Measurements from ENCODE around the gene ARL15. TPM values are rescaled to one million over a fixed set of nuclear protein-coding genes. Genes with fewer than 3 reads are reported as not detected.

The ARL15 gene
- total and polyA plus RNA-seq, 9 of the 15 experiments (the other 6 are each of a cell fraction or from before 2014, with no cell fraction given) = 18.5 to 80.4 (median 57.0) TPM

DNA sequence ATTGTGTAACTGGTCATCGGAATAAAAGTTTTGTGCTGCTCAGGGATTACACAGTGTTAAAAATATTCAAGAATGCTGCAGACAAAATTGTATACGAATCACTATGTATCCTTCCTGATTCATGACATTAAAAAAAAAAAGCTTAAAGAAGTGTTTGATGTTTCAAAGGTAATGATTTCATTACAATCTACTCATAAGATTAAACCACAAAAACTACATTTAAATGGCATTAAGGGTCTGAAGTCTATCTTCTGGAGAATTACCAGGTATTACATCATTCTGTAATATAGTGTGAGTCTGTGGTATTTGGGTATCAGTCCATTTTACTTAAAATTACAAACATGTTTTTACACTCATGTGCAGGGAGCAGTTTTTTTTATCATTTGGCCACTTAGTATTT, 425.5 kb downstream of the ARL15 start:
- ATAC-seq = no peak
- WGBS (ENCODE audit: insufficient coverage, low coverage, missing lambda C conversion rate) = 84% methylated on average over 2 of the region's 2 CpGs
- TF ChIP-seq ZNF316 (IDR thresholded peaks at IDR 0.05) (no peak), FOXP1 (CRISPR knock-in tag; IDR thresholded peaks at IDR 0.05) (no peak), MYC (IDR thresholded peaks at IDR 0.05; ENCODE audit: low read depth, low read length) (no peak), MYC (CRISPR knock-in tag; IDR thresholded peaks at IDR 0.05; ENCODE audit: borderline replicate concordance, low read depth) (no peak), ZNF707 (CRISPR knock-in tag; conservative IDR thresholded peaks at IDR 0.05) (no peak), TRIM24 (IDR thresholded peaks at IDR 0.05) (peak; percentile 42 to 74; a peak in 3 of 4 replicates), C11orf30 (IDR thresholded peaks at IDR 0.05; ENCODE audit: low read depth) (no peak), ARID2 (IDR thresholded peaks at IDR 0.05) (no peak), RBM25 (IDR thresholded peaks at IDR 0.05; ENCODE audit: low read depth, low read length, severe bottlenecking) (peak; percentile 16), ATF7 (IDR thresholded peaks at IDR 0.05) (peak; percentile 41; the same call in 1 of the 2 replicates), SAFB (IDR thresholded peaks at IDR 0.05; ENCODE audit: borderline replicate concordance, low read depth, low read length) (no peak), LCOR (CRISPR knock-in tag; IDR thresholded peaks at IDR 0.05) (no peak), U2AF1 (optimal IDR thresholded peaks at IDR 0.05; ENCODE audit: low read depth, low read length) (no peak), FOXM1 (IDR thresholded peaks at IDR 0.05; ENCODE audit: low read depth) (no peak), FOXM1 (CRISPR knock-in tag; IDR thresholded peaks at IDR 0.05; ENCODE audit: low read depth) (no peak)
- TF ChIP-seq, protein P1, sequence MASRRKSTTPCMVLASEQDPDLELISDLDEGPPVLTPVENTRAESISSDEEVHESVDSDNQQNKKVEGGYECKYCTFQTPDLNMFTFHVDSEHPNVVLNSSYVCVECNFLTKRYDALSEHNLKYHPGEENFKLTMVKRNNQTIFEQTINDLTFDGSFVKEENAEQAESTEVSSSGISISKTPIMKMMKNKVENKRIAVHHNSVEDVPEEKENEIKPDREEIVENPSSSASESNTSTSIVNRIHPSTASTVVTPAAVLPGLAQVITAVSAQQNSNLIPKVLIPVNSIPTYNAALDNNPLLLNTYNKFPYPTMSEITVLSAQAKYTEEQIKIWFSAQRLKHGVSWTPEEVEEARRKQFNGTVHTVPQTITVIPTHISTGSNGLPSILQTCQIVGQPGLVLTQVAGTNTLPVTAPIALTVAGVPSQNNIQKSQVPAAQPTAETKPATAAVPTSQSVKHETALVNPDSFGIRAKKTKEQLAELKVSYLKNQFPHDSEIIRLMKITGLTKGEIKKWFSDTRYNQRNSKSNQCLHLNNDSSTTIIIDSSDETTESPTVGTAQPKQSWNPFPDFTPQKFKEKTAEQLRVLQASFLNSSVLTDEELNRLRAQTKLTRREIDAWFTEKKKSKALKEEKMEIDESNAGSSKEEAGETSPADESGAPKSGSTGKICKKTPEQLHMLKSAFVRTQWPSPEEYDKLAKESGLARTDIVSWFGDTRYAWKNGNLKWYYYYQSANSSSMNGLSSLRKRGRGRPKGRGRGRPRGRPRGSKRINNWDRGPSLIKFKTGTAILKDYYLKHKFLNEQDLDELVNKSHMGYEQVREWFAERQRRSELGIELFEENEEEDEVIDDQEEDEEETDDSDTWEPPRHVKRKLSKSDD (conservative IDR thresholded peaks at IDR 0.05; ENCODE audit: low read length) = no peak
- TF ChIP-seq, protein P2, sequence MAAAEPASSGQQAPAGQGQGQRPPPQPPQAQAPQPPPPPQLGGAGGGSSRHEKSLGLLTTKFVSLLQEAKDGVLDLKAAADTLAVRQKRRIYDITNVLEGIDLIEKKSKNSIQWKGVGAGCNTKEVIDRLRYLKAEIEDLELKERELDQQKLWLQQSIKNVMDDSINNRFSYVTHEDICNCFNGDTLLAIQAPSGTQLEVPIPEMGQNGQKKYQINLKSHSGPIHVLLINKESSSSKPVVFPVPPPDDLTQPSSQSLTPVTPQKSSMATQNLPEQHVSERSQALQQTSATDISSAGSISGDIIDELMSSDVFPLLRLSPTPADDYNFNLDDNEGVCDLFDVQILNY (CRISPR knock-in tag; IDR thresholded peaks at IDR 0.05) = no peak
- TF ChIP-seq, protein P3, sequence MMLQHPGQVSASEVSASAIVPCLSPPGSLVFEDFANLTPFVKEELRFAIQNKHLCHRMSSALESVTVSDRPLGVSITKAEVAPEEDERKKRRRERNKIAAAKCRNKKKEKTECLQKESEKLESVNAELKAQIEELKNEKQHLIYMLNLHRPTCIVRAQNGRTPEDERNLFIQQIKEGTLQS (IDR thresholded peaks at IDR 0.05) = peak; percentile 75; the same call in 1 of the 2 replicates
- TF ChIP-seq, protein P3 (CRISPR knock-in tag; conservative IDR thresholded peaks at IDR 0.05) = no peak
- TF ChIP-seq, protein P4, sequence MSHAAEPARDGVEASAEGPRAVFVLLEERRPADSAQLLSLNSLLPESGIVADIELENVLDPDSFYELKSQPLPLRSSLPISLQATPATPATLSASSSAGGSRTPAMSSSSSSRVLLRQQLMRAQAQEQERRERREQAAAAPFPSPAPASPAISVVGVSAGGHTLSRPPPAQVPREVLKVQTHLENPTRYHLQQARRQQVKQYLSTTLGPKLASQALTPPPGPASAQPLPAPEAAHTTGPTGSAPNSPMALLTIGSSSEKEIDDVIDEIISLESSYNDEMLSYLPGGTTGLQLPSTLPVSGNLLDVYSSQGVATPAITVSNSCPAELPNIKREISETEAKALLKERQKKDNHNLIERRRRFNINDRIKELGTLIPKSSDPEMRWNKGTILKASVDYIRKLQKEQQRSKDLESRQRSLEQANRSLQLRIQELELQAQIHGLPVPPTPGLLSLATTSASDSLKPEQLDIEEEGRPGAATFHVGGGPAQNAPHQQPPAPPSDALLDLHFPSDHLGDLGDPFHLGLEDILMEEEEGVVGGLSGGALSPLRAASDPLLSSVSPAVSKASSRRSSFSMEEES (CRISPR knock-in tag; IDR thresholded peaks at IDR 0.05) = no peak

More for the DNA sequence above, 425.5 kb downstream of the ARL15 start:
- Histone ChIP-seq H3K9ac (ENCODE audit: insufficient read depth in 1 of 2, low read depth in 2 of 2, low read length in 2 of 2) (no peak overlapping the region), H3K9me3 (replicated peaks; ENCODE audit: control insufficient read depth, insufficient read depth, low read depth, low read length) (no peaks in the 10 kb centered on the region), H3K4me1 (replicated peaks in 1 of 2; ENCODE audit: control insufficient read depth in 2 of 2, insufficient read depth in 2 of 2, low read length in 2 of 2) (no peaks in the 10 kb centered on the region), H3K27ac (ENCODE audit: extremely low read depth, low read depth, low read length) (no peak overlapping the region; the same call in 2 of the 3 replicates), H2AFZ (ENCODE audit: low read depth, low read length) (no peak overlapping the region), H3K9me1 (ENCODE audit: control insufficient read depth, insufficient read depth, low read length) (no peaks in the 10 kb centered on the region), H3K4me2 (ENCODE audit: insufficient read depth, low read length) (no peak overlapping the region), H3K79me2 (ENCODE audit: control insufficient read depth, insufficient read depth, low read length) (no peaks in the 10 kb centered on the region), H4K20me1 (replicated peaks; ENCODE audit: control insufficient read depth, insufficient read depth, low read length) (no peaks in the 10 kb centered on the region; the same call in 1 of the 2 replicates), H3K36me3 (ENCODE audit: control insufficient read depth, insufficient read depth, low read length) (peaks cover 26% of the 10 kb centered on the region), H3K4me3 (no peak overlapping the region), H3K27me3 (ENCODE audit: control insufficient read depth in 2 of 2, insufficient read depth in 2 of 2, low read length in 2 of 2) (no peaks in the 10 kb centered on the region)
- FAIRE-seq (no peak), DNase-seq (ENCODE audit: extremely low read depth in 1 of 4, low spot score in 3 of 4) (no peak)
- no TSS peak for BruUV-seq (replicated peaks)
- ChIA-PET CTCF (ENCODE audit: low intra/inter-chr PET ratio) (no interaction called here), POLR2A (no interaction called here)
- intact Hi-C loops (cut with micrococcal nuclease) = no loop called here
- in situ Hi-C loops (cut with MboI) = no loop called here

Measured in K562 (cell line).